ENCODE measurements around the gene NEFH.
"Not testable (repeated sequence)": the region's sequence is repeated elsewhere in the genome, so short reads cannot be mapped to it uniquely, and the experiment has no call there.

NEFH gene

GRCh38 chr22:29479417-29480261 is at the start of gene NEFH:
Gene NEFH, plus strand, starts transcription at chr22:29480218. Its CDS starts 45 bp downstream, at chr22:29480263.
- DNase-seq: no peak

GRCh38 chr22:29431986-29432385 is 48.0 kb upstream of the NEFH start:
- DNase-seq: no peak

GRCh38 chr22:29433856-29434255 is 46.2 kb upstream of the NEFH start:
- no peak for DNase-seq

GRCh38 chr22:29434288-29434687 is 45.7 kb upstream of the NEFH start:
- no peak for DNase-seq

- DNase-seq: no peak
These were observed 44.5 kb upstream of the NEFH start for GRCh38 chr22:29435236-29436136.

GRCh38 chr22:29438283-29438682 is 41.7 kb upstream of the NEFH start, which contains the start of gene RFPL1:
Gene RFPL1, plus strand, starts transcription at chr22:29438583.
- DNase-seq: not testable (repeated sequence)

GRCh38 chr22:29442976-29443375 is 37.0 kb upstream of the NEFH start:
- no peak for DNase-seq

- no peak for DNase-seq
These were observed 36.6 kb upstream of the NEFH start for GRCh38 chr22:29443452-29443851.

- no peak for DNase-seq
These were observed 35.9 kb upstream of the NEFH start for GRCh38 chr22:29443861-29444792.

GRCh38 chr22:29445508-29445907 is 34.5 kb upstream of the NEFH start:
- no peak for DNase-seq

- no peak for DNase-seq
These were observed 32.1 kb upstream of the NEFH start for GRCh38 chr22:29447906-29448305.

GRCh38 chr22:29449296-29449875 is 30.6 kb upstream of the NEFH start:
- DNase-seq: no peak

- DNase-seq: no peak
These were observed 29.8 kb upstream of the NEFH start for GRCh38 chr22:29450222-29450621.

- no peak for DNase-seq
These were observed 28.2 kb upstream of the NEFH start for GRCh38 chr22:29451863-29452262.

GRCh38 chr22:29454276-29454675 is 25.7 kb upstream of the NEFH start:
- DNase-seq: no peak

- no peak for DNase-seq
These were observed 23.8 kb upstream of the NEFH start for GRCh38 chr22:29456211-29456671.

- DNase-seq: no peak
These were observed 22.3 kb upstream of the NEFH start for GRCh38 chr22:29457730-29458129.

- no peak for DNase-seq
These were observed 21.5 kb upstream of the NEFH start for GRCh38 chr22:29458551-29458950.

GRCh38 chr22:29459773-29460172 is 20.2 kb upstream of the NEFH start:
- no peak for DNase-seq

- no peak for DNase-seq
These were observed 18.8 kb upstream of the NEFH start for GRCh38 chr22:29461263-29461662.

GRCh38 chr22:29463629-29464028 is 16.4 kb upstream of the NEFH start:
- no peak for DNase-seq

- DNase-seq: no peak
These were observed 15.4 kb upstream of the NEFH start for GRCh38 chr22:29464581-29464980.

All from activated CD8-positive, alpha-beta memory T cell treated with anti-CD3 and anti-CD28 coated beads, Interleukin-2, amount 50 U/mL, for 48 hours (primary cell).